Thyroid gland (tissue), 4 donors: ENCODE data around the gene FSIP1. TPM values are rescaled to one million over a fixed set of nuclear protein-coding genes. Genes with fewer than 3 reads are reported as not detected.
"Not testable (repeated sequence)": the region's sequence is repeated elsewhere in the genome, so short reads cannot be mapped to it uniquely, and the experiment has no call there.

ENCODE experiments used
- DNase-seq, 2 donors: peaks; one replicate each; pipeline ENCODE4 v3.0.0-alpha.2; 2019
- H3K27ac ChIP-seq, 3 donors: fragments of 200-600 bp; sonication (generic); 1 replicate in 2 of 3; 2 replicates in 1 of 3; pipeline ENCODE4 v1.5.1; 2016 to 2019; ENCODE audit warnings: mild to moderate bottlenecking in 1 of 3, moderate library complexity in 1 of 3
- H3K27me3 ChIP-seq: fragments of 200-600 bp; sonication (generic); one replicate; pipeline ENCODE4 v1.5.1; 2019
- H3K36me3 ChIP-seq, 2 donors: fragments of 200-600 bp; sonication (generic); one replicate each; pipeline ENCODE4 v1.5.1; 2016 to 2019
- H3K4me1 ChIP-seq, 2 donors: fragments of 200-600 bp; sonication (generic); one replicate each; pipeline ENCODE4 v1.5.1; 2017 to 2019
- H3K4me3 ChIP-seq, 3 donors: fragments of 200-600 bp; sonication (generic); replicated peaks in 1 of 3; 1 replicate in 2 of 3; 2 replicates in 1 of 3; pipeline ENCODE4 v1.5.1; 2016; ENCODE audit warnings: mild to moderate bottlenecking in 1 of 3
- H3K9me3 ChIP-seq: fragments of 200-600 bp; sonication (generic); one replicate; pipeline ENCODE4 v1.5.1; 2017
- POLR2A ChIP-seq, 2 donors: fragments of 450-650 bp; IDR thresholded peaks; one replicate each; pipeline ENCODE4 v1.6.1; 2017; ENCODE audit warnings: antibody characterized with exemption in 2 of 2, mild to moderate bottlenecking in 2 of 2, moderate library complexity in 1 of 2
- whole genome bisulfite sequencing, 2 donors: methylation state at CpG; one replicate each; pipeline ENCODE4 v1.1.5; 2017; 5-methylcytosine and 5-hydroxymethylcytosine counted together
- intact Hi-C: fragments of 100-400 bp; cut with DNase I; formaldehyde crosslinking; loops from one replicate; pipeline ENCODE4 v1.15.1; 2023
- total RNA-seq, 4 donors: library from RNA; depleted of rRNA; stranded (reverse); fragments of >200 nt; gene quantifications; one replicate each; pipeline ENCODE4 v1.2.3, GENCODE V29; 2016
- TF ChIP-seq, protein P1 (sequence below), 6 experiments: fragments of 200-600 bp in 3 of 6; fragments of 450-650 bp in 3 of 6; sonication (generic) in 3 of 6; IDR thresholded peaks; one replicate each; pipeline ENCODE4 v1.5.1; 2016 to 2019; ENCODE audit warnings: antibody characterized with exemption in 6 of 6, mild to moderate bottlenecking in 2 of 6, inconsistent platforms in 1 of 6, moderate library complexity in 1 of 6

The FSIP1 gene
- total RNA-seq, 4 donors from 2014 or later = 0.94 to 2.5 (median 1.5) TPM

- WGBS, 2 donors = 50 to 64% methylated on average over 3 of the region's 3 CpGs
- Histone ChIP-seq H3K4me1 (no peaks in the 10 kb centered on the region), H3K36me3 (no peaks in the 10 kb centered on the region), H3K27me3 (no peaks in the 10 kb centered on the region), H3K9me3 (no peaks in the 10 kb centered on the region), H3K27ac (no peak overlapping the region), H3K4me3 (no peak overlapping the region)
- no peak for TF ChIP-seq POLR2A (IDR thresholded peaks at IDR 0.05)
- TF ChIP-seq, protein P1, sequence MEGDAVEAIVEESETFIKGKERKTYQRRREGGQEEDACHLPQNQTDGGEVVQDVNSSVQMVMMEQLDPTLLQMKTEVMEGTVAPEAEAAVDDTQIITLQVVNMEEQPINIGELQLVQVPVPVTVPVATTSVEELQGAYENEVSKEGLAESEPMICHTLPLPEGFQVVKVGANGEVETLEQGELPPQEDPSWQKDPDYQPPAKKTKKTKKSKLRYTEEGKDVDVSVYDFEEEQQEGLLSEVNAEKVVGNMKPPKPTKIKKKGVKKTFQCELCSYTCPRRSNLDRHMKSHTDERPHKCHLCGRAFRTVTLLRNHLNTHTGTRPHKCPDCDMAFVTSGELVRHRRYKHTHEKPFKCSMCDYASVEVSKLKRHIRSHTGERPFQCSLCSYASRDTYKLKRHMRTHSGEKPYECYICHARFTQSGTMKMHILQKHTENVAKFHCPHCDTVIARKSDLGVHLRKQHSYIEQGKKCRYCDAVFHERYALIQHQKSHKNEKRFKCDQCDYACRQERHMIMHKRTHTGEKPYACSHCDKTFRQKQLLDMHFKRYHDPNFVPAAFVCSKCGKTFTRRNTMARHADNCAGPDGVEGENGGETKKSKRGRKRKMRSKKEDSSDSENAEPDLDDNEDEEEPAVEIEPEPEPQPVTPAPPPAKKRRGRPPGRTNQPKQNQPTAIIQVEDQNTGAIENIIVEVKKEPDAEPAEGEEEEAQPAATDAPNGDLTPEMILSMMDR (IDR thresholded peaks at IDR 0.05) = no peak
- no peak for DNase-seq
- intact Hi-C loops = no loop called here
Measured at GRCh38 chr15:39820050-39820602, 37.5 kb upstream of the FSIP1 start.

- no peak for TF ChIP-seq POLR2A (IDR thresholded peaks at IDR 0.05)
- TF ChIP-seq, protein P1 (IDR thresholded peaks at IDR 0.05) = no peak
- no peaks in the 10 kb centered on the region for H3K9me3 ChIP-seq
- intact Hi-C loops = no loop called here
- 79% methylated on average over 3 of the region's 3 CpGs for WGBS, 2 donors
- DNase-seq = no peak
- H3K4me1 ChIP-seq = no peaks in the 10 kb centered on the region
- no peaks in the 10 kb centered on the region for H3K36me3 ChIP-seq
- no peaks in the 10 kb centered on the region for H3K27me3 ChIP-seq
- no peak overlapping the region for H3K27ac ChIP-seq
- no peak overlapping the region for H3K4me3 ChIP-seq
Measured at GRCh38 chr15:39819533-39819932, 36.9 kb upstream of the FSIP1 start.

- Histone ChIP-seq H3K36me3 (no peaks in the 10 kb centered on the region), H3K4me1 (no peaks in the 10 kb centered on the region), H3K4me3 (no peak overlapping the region), H3K9me3 (no peaks in the 10 kb centered on the region), H3K27ac (no peak overlapping the region), H3K27me3 (no peaks in the 10 kb centered on the region)
- DNase-seq = no peak
- TF ChIP-seq, protein P1 (IDR thresholded peaks at IDR 0.05) = no peak
- no peak for TF ChIP-seq POLR2A (IDR thresholded peaks at IDR 0.05)
- intact Hi-C loops = no loop called here
Measured at GRCh38 chr15:39817892-39818291, 35.3 kb upstream of the FSIP1 start.

GRCh38 chr15:39814489-39814888, 31.8 kb upstream of the FSIP1 start:
- DNase-seq = no peak
- intact Hi-C loops = no loop called here
- Histone ChIP-seq H3K9me3 (no peaks in the 10 kb centered on the region), H3K4me1 (no peaks in the 10 kb centered on the region), H3K4me3 (no peak overlapping the region), H3K36me3 (no peaks in the 10 kb centered on the region), H3K27ac (no peak overlapping the region), H3K27me3 (no peaks in the 10 kb centered on the region)
- TF ChIP-seq, protein P1 (IDR thresholded peaks at IDR 0.05) = no peak
- TF ChIP-seq POLR2A (IDR thresholded peaks at IDR 0.05) = no peak
- 82 to 89% methylated on average over 1 of the region's 1 CpG for WGBS, 2 donors

- WGBS, 2 donors = 90 to 92% methylated on average over 3 of the region's 3 CpGs
- intact Hi-C loops, DNase-seq, H3K36me3 ChIP-seq, H3K9me3 ChIP-seq, H3K4me1 ChIP-seq, H3K27ac ChIP-seq, H3K27me3 ChIP-seq, H3K4me3 ChIP-seq: not testable (repeated sequence)
Measured at GRCh38 chr15:39812651-39813050, 30.0 kb upstream of the FSIP1 start.

DNA sequence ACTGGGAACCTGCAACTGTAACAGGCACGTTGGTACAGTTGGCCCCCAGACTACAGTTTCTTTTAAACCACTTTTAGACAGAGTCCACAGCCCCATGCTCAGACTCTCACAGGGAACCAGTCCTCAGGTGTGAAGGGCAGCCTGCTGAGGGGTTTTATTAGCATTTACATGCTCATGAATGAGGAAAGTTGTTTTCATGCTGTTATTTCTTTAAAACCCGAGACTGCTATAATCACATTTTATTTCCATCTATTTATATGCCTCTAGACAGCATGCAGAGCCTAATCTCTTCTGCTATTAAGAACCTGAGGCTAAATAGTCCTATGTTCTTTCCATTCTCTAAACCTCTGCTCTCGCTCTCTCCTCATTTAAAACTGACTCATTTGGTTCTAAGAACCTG, 26.3 kb upstream of the FSIP1 start:
- H3K4me1 ChIP-seq = no peaks in the 10 kb centered on the region
- no peaks in the 10 kb centered on the region for H3K9me3 ChIP-seq
- DNase-seq = no peak
- H3K36me3 ChIP-seq = no peaks in the 10 kb centered on the region
- WGBS, 2 donors = 57 to 59% methylated on average over 3 of the region's 3 CpGs
- H3K4me3 ChIP-seq = no peak overlapping the region
- no peaks in the 10 kb centered on the region for H3K27me3 ChIP-seq
- intact Hi-C loops = no loop called here
- TF ChIP-seq, protein P1 (IDR thresholded peaks at IDR 0.05) = no peak
- TF ChIP-seq POLR2A (IDR thresholded peaks at IDR 0.05) = no peak
- H3K27ac ChIP-seq = no peak overlapping the region
